Activated CD4-positive, alpha-beta T cell treated with anti-CD3 and anti-CD28 coated beads for 48 hours (primary cell): ENCODE data around the gene TAC3.
"Not testable (repeated sequence)": the region's sequence is repeated elsewhere in the genome, so short reads cannot be mapped to it uniquely, and the experiment has no call there.

Experiments used
- DNase-seq: peaks from one replicate; pipeline ENCODE4 v3.0.0-alpha.2; 2020

TAC3 gene

DNA sequence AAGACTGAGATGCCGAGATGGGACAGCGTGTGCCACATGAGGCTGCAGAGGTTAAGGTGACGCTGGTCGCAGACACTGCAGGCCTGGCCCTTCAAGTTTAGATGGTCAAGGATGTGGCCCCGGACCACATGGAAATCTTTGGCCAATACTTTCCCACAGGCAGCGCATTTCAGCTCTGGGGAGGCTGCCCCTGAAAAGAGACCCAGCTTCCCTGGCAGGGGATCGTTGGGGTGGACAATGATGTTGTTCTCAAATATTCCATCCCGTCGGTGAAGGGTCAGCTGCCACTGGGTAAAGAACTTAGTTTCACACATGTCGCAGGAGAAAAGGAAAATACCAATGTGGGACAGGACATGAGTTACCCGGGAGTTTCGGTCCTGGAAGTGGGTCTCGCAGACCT lies 12.9 kb downstream of the TAC3 start:
- DNase-seq: no peak

DNA sequence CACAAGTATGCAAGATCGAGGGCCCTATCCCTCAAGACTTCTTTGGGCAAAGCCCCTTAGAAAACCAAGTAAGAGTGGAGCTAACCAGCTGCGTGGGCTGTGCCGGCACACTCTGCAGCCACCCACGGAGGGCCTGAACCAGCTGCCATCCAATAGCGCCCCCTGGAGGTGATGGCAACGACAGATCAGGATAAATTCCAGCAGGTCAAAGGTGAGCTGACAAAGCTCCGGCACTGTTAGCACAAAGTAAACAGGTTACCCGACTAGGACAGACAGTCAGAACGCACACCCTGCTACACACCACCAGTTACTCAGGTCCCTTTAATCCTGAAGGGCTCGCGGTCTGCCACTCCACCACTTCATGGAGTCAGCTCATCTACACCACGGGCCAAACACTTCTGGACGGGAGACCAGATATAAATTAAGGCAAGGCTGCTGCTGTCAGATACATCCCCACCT lies 14.9 kb downstream of the TAC3 start:
- DNase-seq: peak; percentile 85

DNA sequence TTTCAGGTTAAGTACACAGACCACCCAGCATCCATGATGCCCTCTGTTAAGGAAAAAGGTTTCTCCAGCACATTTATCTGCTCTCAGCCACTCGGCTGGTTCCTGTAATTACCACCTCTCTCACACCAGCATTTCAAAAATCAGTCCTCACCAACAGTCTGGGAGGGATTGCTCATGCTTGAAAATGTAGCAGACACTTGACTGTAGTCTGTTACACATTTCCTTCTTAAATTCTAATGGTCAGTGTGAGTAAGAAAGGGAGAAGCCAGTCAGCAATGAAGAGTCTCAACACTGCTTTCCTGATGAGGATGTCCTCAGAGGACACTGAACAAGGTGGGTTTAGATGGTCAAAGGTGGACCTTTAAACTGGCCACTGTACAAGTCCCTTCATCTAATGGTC lies 15.9 kb downstream of the TAC3 start:
- no peak for DNase-seq

DNA sequence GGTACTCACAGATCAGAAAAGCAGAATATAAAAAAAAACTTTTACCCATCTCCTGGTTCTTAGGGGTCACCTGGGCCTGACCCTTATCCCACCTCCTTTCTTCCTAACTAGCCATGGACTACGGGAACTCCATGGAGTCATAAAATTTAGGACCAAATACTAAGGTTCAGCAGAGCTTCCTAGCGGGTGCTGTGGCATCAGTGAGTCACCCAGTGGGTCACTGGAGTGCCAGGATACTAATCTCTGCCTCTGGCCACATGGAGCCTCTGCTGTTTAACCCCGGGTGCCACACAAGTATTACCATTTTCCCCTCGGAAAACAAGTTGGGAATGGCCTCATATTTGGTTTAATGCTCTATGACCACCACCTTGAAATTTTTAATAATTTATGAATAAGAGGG lies 16.9 kb downstream of the TAC3 start:
- no peak for DNase-seq

DNA sequence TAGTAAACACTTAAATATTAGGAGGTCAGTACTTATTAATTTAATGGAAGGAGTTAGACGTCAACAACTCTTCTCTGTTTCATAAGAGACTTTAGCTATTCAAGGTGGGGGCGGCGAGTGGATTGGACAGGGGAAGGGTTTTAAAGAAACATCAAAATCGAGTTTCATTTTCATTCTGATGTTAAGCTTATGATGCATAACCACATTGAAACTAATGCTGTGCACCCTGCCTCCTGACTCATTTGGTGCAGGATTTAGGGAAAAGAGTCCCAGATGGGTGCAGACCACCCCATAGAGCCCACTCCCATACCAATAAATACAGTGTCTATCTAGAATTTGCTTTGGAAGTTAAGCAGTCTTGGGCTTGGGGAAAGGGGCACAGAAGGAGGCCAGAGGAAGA lies 17.3 kb downstream of the TAC3 start:
- DNase-seq: peak; percentile 76

DNA sequence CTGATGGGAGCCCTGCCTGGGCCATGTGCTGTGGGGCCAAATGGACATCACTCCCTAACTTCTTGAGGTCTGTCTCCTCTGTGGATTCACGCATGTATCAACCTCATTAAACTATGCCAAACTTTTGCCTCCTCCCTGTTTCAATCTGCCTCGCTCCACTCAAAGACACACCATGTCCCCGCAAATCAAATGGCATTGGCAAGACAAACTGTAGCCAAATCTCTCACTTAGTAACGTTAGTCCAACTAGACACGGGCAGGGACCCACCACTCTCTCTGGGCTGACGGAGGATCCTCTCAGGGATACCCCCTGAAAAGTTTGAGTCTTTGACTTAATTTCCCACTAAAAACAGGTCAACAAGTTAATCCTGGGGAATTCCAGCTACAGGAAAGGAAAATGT lies 18.0 kb downstream of the TAC3 start:
- no peak for DNase-seq

DNA sequence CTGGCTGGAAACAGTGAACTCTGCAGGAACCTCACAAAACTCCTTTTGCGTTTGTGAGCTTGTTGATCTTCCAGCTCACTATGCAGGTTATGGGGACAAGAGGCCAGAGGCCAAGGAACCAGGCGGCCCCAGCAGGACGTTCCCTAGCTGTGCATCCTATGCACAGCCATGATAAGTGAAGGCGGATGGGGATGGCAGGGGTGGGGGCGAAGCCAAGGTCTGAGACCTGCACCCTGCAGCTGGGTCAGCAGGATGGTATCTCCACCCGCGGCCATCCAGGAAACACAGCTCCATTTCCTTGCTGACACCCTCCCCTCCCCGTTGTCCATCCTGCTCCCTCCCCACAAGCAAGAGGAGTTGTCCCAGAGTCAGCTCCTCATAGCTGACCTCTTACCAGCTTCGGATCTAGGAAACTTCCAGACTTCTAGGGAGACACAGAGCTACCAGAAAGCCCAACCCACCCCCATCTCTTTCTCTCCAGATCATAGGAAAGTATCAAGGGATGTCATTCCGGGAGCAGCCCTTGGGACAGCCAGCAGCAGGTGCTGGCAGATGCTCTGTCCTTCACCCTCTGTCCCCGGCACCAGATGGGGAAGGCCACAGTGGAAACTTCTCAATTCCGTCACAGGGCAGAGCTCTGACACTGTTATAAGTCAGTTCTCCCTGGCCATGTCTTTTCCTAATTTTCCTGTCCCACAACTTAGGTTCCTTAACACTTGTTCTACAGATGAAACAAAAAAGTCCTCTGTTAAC lies 19.4 kb downstream of the TAC3 start:
- DNase-seq: no peak

DNA sequence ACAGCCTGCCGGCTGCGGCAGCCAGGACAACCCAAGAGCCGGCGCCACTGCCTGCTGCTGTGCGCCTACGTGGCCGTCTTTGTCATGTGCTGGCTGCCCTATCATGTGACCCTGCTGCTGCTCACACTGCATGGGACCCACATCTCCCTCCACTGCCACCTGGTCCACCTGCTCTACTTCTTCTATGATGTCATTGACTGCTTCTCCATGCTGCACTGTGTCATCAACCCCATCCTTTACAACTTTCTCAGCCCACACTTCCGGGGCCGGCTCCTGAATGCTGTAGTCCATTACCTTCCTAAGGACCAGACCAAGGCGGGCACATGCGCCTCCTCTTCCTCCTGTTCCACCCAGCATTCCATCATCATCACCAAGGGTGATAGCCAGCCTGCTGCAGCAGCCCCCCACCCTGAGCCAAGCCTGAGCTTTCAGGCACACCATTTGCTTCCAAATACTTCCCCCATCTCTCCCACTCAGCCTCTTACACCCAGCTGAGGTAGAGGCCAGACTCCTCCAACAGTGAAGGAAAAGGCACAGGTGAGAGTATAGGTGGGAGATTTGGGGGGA lies 20.3 kb downstream of the TAC3 start:
- DNase-seq: no peak

DNA sequence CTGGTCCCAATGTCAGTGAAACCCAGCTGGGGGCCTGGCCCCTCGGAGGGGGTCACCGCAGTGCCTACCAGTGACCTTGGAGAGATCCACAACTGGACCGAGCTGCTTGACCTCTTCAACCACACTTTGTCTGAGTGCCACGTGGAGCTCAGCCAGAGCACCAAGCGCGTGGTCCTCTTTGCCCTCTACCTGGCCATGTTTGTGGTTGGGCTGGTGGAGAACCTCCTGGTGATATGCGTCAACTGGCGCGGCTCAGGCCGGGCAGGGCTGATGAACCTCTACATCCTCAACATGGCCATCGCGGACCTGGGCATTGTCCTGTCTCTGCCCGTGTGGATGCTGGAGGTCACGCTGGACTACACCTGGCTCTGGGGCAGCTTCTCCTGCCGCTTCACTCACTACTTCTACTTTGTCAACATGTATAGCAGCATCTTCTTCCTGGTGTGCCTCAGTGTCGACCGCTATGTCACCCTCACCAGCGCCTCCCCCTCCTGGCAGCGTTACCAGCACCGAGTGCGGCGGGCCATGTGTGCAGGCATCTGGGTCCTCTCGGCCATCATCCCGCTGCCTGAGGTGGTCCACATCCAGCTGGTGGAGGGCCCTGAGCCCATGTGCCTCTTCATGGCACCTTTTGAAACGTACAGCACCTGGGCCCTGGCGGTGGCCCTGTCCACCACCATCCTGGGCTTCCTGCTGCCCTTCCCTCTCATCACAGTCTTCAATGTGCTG lies 21.0 kb downstream of the TAC3 start:
- DNase-seq: no peak

DNA sequence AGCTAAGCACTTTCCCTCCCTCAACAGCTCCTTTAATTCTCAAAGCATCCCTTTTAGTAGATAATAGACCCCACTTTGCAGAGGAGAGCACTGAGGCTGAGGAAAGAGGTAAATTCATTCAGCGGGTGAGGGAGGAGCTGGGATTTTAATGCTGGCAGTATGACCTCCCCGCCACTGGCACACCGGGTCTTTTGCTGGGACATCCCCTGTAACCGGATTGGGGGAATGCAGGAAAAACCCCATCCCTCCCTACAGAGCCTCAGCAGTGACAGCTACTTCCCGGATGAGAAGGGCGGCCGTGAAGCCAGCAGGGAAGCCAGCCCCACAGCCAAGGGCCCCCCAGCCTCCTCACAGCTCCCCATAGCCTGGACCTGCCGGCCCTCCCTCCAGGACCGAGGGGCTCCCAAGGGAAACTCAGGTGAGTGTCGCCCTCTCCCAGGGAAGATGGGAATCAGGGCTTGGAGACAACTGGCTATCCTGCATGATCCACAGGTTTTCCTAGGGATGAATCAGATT lies 22.0 kb downstream of the TAC3 start:
- no peak for DNase-seq

DNA sequence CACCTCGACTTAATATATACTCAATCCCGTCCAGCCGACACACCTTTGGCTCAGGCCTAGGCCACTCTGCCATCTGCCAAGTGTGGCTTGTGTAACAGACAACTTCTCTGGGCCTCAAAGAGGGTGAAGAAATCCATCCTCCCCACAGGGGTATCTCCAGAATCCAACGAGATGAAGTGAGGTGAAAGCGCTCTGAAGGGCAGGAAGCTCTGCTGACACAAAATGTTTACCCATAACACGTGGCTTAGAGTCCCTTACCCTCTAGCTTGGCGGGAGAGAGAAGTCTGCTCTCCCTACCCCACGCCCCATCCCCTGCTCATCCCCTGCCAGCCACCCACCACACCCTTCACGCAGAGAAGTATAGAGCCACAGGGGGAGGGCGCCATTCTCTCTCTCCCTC lies 23.0 kb downstream of the TAC3 start:
- no peak for DNase-seq

DNA sequence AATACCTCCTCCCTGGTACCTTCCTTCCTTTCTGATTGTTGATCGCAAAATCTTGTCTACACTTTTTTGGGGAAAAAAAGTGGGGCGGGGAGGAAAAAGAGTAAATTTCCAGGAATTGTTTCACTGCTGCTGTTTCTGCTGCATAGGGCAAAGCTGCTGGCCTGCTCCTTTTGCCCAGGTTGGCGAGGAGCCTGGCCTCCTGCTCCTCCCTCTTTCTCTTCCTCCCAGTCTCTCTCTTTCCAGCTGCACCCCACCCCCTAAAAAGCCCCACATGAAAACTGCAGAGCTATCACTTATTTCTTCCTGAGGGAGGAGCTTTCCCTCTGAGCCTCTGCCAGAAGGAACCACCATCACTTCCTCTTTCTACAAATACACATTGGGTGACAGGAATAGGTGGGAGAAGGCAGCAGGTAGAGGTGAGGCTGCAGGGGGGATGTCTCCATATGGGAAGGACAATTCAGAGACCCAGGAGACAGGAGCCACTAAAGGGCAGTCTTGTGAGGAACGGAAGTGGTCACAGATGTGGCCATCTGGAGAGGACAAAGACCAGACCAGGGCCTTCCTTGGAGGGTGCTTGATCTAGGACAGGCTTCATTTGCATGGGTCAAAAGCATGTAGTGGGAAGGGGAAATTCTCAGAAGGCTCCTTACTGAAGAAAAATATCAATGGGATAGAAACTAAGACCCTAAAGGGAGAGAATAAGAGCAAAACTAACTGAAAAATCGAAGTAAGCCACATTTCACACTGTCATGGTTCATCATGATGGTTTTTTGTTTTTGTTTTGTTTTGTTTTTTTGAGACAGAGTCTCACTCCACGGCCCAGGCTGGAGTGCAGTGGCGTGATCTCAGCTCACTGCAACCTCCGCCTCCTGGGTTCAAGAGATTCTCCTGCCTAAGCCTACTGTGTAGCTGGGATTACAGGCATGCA lies 24.7 kb downstream of the TAC3 start:
- no peak for DNase-seq

DNA sequence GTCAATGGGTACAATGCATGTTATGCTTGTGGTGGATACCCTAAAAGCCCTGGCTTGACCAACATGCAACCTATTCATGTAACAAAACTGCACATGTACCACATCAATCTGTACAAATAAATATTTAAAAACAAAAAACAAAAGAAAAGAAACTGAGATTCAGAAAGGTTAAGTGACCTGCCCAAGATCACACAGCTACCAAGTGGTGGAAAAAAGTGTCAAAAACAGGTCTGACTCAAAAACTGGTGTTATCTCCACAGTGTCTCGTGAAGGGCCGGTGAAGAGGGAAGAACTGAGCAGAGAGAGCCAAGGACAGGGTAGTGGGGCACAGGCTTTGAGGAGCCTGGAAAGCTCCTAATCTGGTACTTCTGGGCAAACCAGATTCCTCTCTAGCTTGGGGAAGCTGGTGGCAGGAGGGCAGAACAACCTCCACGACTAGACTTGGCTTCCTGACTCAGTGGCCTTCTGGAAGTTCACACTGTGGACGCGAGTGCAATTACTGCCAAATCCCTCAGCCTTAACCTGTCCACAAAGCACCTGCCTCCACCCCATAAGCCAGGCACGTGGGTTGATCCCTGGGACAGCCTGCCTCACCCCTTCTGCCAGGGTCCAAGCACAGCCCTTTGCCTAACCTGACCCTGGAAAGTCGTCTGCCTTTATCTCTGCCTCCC lies 25.5 kb downstream of the TAC3 start:
- no peak for DNase-seq

DNA sequence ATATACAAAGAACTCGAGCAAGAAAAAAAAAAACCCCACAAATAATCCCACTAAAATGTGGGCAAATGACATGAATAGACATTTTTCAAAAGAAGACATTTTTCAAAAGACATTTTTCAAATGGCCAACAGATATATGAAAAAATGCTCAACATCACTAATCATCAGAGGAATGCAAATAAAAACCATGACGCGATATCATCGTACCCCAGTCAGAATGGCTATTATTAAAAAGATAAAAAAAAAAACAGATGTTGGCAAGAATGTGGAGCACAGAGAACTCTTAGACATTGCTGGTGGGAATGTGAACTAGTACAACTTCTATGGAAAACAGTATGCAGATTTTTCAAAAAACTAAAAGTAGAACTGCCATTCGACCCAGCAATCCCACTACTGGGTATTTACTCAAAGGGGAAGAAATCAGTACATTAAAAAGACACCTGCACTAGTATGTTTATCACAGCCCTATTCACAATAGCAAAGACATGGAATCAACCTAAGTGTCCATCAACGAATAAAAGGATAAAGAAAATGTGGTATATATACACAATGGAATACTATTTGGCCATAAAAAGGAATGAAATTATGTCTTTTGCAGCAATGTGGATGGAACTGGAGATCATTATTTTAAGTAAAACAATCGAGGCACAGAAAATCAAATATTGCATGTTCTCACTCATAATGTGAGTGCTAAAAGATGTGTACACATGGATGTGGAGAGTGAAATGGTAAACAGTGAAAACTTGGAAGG lies 26.3 kb downstream of the TAC3 start:
- DNase-seq: no peak

DNA sequence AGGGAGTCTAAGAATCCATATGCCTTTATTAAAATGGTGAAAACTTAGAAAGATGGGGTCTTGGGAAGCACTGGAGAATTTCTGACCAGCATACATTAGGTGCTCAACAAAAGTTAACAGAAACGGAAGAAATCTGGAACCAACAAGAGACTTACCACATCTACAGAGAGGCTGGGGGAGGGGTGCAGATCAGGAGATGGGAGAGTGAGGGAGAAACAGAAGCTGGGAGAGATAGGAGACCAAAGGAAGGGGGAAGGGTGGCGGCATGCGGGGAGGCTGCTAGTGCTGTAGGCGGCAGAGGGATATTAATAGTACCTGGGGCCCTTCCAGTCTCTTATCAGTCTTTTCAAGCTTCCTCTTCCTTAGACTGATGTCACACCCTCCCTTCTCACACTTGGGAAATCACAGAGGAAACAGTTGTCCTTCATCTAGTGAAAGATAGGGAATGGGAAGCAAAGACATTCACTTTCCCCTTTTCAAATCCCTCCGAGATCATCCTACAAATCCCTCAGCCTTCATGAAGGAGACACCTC lies 28.1 kb downstream of the TAC3 start:
- DNase-seq: no peak

DNA sequence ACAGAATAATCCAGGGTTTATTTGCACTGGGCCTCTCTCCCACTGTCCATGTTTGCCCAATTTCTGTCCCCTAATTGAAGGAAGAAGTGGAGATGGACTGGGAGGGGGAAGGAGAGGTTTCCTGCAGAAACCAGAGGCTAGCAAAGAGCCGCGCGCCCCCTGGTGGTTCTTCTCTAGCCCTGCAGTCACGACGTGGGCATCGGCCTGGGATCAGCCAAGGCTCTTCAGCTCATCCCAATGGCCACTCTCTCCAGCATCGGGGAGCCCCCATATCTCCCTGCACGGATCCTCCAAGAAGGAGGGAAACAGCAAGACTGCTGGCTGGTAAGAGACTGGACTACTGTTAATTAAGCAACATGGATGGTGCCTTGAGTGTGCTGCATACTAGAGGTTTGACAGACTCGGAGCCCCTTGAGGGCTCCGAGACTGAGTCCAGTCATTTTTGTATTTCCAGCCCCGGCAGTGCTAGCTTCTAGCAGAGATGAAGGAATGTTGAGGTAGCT lies 28.7 kb downstream of the TAC3 start:
- peak; percentile 85 for DNase-seq

DNA sequence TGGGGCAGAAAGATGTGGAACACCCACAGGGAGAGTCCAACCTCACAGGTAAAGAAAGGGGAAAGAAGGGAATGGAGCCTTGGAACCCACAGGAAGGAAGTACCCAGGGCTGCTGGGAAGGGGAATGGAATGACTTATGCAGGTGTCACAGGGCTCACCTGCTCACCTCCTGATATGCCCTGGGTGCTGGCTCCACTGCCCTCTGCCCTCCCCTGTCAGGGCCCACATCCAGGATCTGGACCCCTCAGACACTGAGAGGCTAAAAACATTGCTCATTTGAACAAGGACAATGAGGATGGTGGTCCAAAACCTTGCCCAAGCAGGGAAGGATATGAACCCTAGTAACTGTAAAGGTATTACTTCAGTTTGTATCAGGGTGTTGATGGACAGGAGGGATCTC lies 29.3 kb downstream of the TAC3 start:
- no peak for DNase-seq

DNA sequence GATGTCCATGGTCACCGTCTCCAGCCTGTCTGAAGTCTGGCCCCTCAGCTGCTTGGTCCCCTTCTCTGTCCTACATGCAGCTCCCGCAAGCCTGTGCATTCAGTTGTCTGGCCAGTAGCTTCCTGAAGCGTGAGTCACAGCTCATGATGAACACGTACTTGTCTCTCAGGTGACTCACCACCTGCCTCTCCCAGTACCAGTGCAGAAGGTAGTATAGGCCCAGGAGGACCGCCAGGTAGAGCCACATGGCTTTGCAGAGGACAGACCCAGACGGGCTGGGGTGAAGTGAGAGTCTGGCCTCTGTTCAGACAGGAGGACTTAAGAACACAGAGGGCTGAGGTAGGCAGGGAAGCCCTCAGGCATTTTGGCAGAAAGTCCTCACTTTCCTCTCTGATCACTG lies 30.6 kb downstream of the TAC3 start:
- DNase-seq: peak; percentile 46

DNA sequence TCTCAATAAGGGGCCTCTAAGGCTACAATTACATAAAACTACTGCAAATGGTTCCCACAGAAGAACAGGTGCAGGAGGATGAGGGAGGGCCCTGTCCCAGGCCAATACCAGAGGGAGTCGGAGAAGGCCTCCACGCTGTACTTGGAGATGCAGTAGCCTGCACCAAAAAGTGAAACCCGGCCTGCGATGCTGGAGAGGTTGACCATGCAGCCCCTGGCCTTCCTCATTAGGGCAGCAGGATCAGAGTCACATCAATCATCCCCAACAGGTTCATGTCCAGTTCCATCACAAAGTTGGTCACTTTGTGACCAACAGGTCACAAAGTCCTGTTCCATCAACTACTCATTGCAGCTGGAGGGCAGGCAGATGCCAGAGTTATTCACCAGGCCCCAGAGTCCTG lies 32.9 kb downstream of the TAC3 start:
- no peak for DNase-seq

DNA sequence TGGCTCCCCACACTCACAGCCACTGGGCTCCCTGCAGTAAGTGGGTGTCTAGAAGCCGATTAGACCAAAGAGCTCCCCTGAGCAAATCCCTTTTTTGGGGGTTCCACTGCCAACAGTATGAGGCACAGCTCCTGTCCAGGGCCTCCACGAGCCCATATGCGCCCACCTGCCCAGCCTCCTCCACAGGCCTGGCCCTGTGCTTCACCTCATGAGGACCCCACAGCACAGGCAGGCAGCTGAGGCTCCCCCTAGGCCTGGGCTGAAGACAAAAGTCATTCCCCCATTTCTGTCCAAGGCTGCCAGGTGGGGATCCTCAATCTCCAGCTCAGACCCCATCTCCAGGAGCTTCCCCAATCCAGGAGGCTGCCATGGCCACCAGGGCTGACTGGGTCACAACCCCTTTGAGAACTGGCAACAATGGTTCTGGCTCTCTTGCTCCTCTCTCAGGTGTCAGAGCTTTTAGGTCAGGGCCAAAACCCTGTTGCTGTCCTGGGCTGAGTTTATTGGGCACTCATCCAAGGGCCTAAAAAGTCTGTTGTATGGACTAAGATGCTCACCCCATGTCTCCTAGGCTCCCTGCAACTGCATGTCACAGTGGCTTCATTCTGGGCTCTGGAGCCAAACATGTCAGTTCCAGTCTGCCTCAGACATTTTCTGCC lies 33.6 kb downstream of the TAC3 start:
- DNase-seq: not testable (repeated sequence)
